Myocyte (in vitro differentiated cells): Measurements from ENCODE around the gene PNRC2. TPM values are rescaled to one million over a fixed set of nuclear protein-coding genes. Genes with fewer than 3 reads are reported as not detected.

Experiments used
- DNase-seq: peaks from one replicate; pipeline ENCODE4 v3.0.0-alpha.2; 2012; ENCODE audit warnings: low read depth
- polyA plus RNA-seq: library from polyadenylated mRNA; unstranded; fragments of >200 nt; gene quantifications from one replicate; pipeline ENCODE4 v1.2.1, GENCODE V29; 2012; ENCODE audit warnings: missing spikeins
- total RNA-seq: library from RNA; depleted of rRNA; stranded (reverse); fragments of >200 nt; gene quantifications from 2 replicates; pipeline ENCODE4 v1.2.3, GENCODE V29; 2014

Gene PNRC2
- total RNA-seq = 64.8 and 73.8 TPM in 2 replicates
- 20.6 TPM for polyA plus RNA-seq

- peak; percentile 97 for DNase-seq
Observed at GRCh38 chr1:23959461-23960290, at the start of gene PNRC2. Gene PNRC2, plus strand, starts transcription at chr1:23959828. Its CDS starts 1,630 bp downstream, at chr1:23961458.

GRCh38 chr1:23910144-23910543, 49.5 kb upstream of the PNRC2 start:
- DNase-seq = no peak

- no peak for DNase-seq
Observed at GRCh38 chr1:23910553-23911246, 48.9 kb upstream of the PNRC2 start.

- no peak for DNase-seq
Observed at GRCh38 chr1:23911921-23912320, 47.7 kb upstream of the PNRC2 start.

GRCh38 chr1:23913212-23913880, 46.3 kb upstream of the PNRC2 start, which contains the start of gene CNR2:
Gene CNR2, minus strand, starts transcription at chr1:23913362. Its CDS starts 37,745 bp downstream, at chr1:23875617.
- DNase-seq = no peak

- DNase-seq = no peak
Observed at GRCh38 chr1:23914921-23915320, 44.7 kb upstream of the PNRC2 start.

GRCh38 chr1:23915466-23915865, 44.2 kb upstream of the PNRC2 start:
- no peak for DNase-seq

- DNase-seq = peak; percentile 62
Observed at GRCh38 chr1:23916209-23917131, 43.2 kb upstream of the PNRC2 start.

GRCh38 chr1:23922321-23922943, 37.2 kb upstream of the PNRC2 start:
- no peak for DNase-seq

- peak; percentile 74 for DNase-seq
Observed at GRCh38 chr1:23923592-23924499, 35.8 kb upstream of the PNRC2 start.

GRCh38 chr1:23924601-23925000, 35.0 kb upstream of the PNRC2 start:
- no peak for DNase-seq

GRCh38 chr1:23925279-23925678, 34.3 kb upstream of the PNRC2 start:
- DNase-seq = no peak

GRCh38 chr1:23927097-23927496, 32.5 kb upstream of the PNRC2 start:
- DNase-seq = no peak

GRCh38 chr1:23928789-23929188, 30.8 kb upstream of the PNRC2 start:
- no peak for DNase-seq

GRCh38 chr1:23930270-23930669, 29.4 kb upstream of the PNRC2 start:
- DNase-seq = no peak

- no peak for DNase-seq
Observed at GRCh38 chr1:23930861-23931490, 28.7 kb upstream of the PNRC2 start.

GRCh38 chr1:23931491-23931880, 28.1 kb upstream of the PNRC2 start:
- no peak for DNase-seq

GRCh38 chr1:23936481-23937176, 23.0 kb upstream of the PNRC2 start:
- peak; percentile 9 for DNase-seq
